ENCODE measurements around the gene KRT6A.

GRCh38 chr12:52524898-52525591, 32.0 kb upstream of the KRT6A start:
- no peak for TF ChIP-seq POLR2A (IDR thresholded peaks at IDR 0.05)
- no peak for TF ChIP-seq CTCF (IDR thresholded peaks at IDR 0.05)

All from adrenal gland (tissue), 5 donors.